GM18499 (cell line): Measurements from ENCODE around the gene SRC.

Experiments
- ATAC-seq: cut with Tn5 transposase; IDR thresholded peaks from one replicate; pipeline ENCODE4 v1.9.1; 2021; ENCODE audit warnings: moderate number of reproducible peaks; ENCODE audit not compliant: insufficient read depth, unreplicated experiment

SRC gene

GRCh38 chr20:37378785-37379598 lies 33.1 kb downstream of the SRC start:
- ATAC-seq: no peak

- ATAC-seq: no peak
Measured at GRCh38 chr20:37379967-37380828, 34.3 kb downstream of the SRC start.

DNA sequence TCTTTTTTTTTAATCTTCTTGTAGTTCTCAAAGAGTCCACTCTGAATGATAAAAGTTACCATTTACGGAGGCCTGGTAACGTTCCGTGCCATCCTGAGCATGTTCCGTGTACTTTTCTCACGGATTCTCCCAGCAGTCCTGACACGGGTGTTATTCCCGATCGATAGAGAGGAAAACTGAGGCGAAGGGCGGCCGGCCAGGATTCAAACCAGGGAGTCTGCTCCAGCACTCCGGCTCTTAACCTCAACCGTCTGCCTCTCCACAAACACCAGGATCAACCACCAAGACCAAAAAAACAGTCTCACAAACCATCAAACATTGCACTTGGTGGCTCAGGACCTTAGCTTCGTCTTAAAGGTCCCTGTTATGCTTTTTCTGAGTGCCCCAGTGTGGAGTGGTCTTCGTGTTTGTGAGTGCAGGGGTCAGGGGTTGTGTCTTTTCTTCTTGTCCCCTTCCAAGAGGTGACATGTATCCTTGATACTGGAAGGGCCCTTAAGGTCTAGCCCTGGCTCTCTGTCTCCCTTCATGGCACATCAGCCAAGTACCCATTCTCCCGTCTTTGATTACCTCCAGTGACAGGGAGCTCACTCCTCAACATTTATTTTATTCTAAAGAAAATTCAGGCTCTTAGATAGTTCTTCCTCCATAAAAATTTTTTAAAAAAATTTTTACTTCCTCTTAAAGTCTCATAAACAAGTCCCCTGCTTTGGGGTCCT lies 35.1 kb downstream of the SRC start:
- ATAC-seq: no peak

- ATAC-seq: no peak
Measured at GRCh38 chr20:37381621-37382471, 35.9 kb downstream of the SRC start.

GRCh38 chr20:37382482-37383120 lies 36.7 kb downstream of the SRC start:
- no peak for ATAC-seq

GRCh38 chr20:37383229-37383989 lies 37.5 kb downstream of the SRC start:
- ATAC-seq: no peak

DNA sequence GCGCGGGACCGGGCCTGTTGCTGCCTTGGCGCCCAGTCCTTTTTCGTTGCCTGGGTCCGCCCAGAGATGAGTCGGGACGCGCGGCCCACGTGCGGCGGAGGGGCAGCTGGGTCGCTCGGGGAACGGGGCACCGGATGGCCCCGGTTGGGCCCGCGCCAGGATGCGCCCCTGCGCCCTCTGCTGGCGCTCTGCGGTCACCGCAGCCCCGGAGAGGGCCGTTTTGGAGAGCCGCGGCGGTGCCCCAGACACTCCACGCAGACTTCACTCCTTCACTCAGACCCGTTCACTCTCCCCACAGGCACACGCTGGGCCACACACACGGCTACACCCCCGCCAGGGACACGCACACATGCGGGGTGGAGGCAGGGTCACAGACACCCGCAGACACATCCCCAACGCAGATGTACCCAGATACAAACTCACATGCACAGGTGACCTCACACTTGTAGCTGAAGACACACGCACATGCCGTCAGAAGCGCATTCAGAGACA lies 38.8 kb downstream of the SRC start:
- ATAC-seq: no peak

DNA sequence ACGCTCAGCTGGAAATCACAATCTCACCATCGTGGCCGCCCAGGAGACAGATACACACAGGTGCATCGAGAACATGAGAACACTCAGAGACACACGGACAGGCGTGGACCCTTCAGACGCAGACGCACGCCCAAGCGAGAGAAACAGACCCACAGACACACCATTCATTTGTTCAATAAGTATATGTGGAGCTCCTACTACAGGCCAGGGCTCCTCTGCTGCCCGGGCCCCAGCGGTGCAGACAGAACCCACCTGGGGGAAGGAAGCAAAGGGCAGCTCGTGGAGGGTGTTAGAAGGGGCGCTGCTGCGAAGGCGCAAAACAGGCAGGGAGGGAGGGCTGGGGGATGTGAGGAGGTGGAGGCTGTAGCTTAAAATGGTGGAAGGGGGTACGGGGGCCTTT lies 39.2 kb downstream of the SRC start:
- no peak for ATAC-seq

DNA sequence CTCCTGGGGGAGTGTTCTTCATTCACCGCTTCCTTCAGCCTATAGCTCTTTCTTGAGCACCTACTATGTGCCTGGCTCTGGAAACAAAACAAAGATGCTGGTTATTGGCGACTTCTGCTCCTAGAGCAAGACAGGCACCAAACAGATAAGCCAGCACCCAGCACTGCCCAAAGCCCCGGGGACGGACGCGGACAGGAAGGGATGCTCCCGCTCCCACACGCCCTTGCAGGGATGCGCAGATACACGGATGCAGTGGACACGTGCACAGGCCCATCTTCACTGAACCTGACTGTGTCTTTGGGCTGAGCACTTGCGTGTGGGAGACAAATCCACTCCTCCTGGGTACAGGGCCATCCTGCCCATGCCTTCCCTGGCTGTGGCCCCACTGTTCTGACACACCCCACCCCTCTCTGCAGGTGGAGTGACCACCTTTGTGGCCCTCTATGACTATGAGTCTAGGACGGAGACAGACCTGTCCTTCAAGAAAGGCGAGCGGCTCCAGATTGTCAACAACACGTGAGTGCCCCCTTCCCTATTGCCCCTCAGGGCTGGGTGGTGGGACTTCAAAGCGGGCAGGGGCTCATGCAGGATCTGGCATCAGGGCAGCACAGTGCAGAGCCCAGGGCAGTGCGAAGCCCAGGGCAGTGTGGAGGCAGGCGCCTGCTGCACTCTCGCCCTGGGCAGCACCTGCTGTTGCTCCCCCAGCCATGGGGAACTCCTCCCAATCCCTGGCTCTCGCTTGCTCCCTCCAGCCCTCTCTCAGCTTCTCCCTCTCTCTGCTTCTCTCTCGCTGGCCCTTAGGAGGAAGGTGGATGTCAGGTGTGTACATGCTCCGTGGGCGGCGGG lies 39.9 kb downstream of the SRC start:
- no peak for ATAC-seq

GRCh38 chr20:37386505-37387251 lies 40.7 kb downstream of the SRC start:
- no peak for ATAC-seq

- ATAC-seq: no peak
Measured at GRCh38 chr20:37387519-37388269, 41.8 kb downstream of the SRC start.

GRCh38 chr20:37388831-37389230 lies 42.9 kb downstream of the SRC start:
- no peak for ATAC-seq

DNA sequence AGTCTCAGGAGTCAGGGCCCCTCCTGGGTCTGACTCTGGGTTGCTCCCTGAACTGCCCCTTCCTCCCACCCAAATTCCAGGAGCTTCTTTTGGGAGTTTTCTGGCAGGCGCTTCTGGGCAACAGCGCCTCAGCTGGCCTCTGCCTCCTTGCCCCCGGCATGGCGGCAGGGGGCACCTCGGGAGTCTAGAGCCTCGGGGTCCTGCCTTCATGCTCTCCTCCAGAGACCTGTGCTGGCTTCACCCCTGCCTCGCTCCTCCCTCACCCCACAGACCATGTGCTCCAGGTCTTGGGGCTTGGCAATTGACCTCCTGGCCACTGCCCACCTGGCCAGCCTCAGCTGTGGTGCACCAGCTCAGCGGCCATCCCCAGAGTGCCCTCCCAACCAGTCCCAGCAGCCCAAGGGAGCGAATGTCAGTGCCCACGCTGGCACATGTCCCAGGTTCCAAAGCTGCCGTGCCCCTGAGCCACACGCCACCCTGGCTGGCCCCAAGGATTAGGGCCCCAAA lies 43.4 kb downstream of the SRC start:
- ATAC-seq: no peak

DNA sequence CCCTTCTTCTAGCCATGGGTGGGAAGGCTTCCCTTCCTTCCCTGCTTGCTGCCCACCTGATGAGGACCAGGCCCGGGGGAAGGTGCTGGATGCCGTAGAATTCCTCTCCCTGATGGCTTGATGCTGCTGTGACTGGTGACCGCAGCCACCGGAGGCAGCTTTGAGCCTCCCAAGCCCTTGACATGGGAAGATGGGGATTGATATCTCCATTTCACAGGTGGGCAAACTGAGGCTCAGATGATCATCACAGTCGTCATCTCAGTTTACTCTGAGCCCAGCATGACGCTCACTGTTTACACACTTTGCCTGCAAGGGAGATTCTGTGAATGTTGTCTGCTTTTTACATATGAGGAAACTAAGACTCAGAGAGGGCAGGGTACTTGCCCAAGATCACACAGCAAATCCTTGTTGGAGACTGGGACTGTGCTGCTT lies 43.9 kb downstream of the SRC start:
- ATAC-seq: no peak

DNA sequence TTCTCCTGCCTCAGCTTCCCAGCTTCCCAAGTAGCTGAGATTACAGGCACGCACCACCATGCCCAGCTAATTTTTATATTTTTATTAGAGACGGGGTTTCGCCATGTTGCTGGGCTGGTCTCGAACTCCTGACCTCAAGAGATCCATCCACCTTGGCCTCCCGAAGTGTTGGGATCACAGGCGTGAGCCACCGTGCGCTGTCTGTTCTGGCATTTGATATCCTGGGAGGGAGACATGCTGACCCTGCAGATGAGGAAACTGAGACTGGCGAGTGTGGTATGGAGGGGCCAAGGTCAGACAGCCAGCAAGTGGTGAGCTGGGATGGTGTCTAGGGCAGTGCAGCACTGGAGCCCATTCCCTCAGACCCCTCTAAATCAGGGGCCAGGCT lies 44.6 kb downstream of the SRC start:
- ATAC-seq: no peak

GRCh38 chr20:37390891-37391525 lies 45.1 kb downstream of the SRC start:
- ATAC-seq: no peak
